HG03469 (cell line): ENCODE measurements around the gene SKA1.

Experiments
- ATAC-seq: cut with Tn5 transposase; IDR thresholded peaks from one replicate; pipeline ENCODE4 v1.9.1; 2021; ENCODE audit warnings: mild to moderate bottlenecking, moderate library complexity, moderate number of reproducible peaks; ENCODE audit not compliant: unreplicated experiment

Gene SKA1, protein sequence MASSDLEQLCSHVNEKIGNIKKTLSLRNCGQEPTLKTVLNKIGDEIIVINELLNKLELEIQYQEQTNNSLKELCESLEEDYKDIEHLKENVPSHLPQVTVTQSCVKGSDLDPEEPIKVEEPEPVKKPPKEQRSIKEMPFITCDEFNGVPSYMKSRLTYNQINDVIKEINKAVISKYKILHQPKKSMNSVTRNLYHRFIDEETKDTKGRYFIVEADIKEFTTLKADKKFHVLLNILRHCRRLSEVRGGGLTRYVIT

DNA sequence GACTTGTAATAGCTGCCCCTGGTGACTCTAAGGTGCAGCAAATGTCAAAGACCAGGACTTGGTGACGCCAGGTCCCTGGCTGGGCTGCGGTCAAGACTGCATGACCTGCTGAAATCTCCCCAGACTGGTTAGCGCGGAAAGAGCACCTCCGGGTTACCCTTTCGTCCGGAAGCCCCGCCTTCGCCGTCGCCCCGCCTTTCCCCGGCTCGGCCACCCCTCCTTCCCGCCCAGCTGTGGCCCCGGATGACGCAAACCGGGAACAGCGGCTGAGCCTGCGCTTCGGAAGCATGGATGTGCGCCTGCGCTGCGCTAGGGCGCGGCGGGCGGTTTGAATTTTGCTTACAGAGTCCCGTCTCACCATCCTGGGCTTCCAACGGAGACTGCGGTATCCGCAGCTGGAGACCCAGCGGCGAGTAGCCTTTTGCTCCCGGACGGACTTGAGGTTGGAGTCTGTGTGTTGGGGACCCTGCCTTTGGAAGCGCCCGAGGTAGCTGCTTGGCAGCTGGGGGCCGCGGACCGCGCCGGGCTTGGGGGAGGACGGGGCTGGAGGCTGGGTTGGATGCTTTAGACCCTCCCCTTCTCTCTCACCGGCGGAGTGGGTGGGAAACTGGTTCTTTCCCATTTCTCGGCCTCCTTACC, at the start of gene SKA1:
TSS of gene SKA1 (plus strand) at position 294 of the 639 bp plus-strand sequence. CDS start 785 bp downstream, outside the sequence.
- peak; percentile 76 for ATAC-seq

DNA sequence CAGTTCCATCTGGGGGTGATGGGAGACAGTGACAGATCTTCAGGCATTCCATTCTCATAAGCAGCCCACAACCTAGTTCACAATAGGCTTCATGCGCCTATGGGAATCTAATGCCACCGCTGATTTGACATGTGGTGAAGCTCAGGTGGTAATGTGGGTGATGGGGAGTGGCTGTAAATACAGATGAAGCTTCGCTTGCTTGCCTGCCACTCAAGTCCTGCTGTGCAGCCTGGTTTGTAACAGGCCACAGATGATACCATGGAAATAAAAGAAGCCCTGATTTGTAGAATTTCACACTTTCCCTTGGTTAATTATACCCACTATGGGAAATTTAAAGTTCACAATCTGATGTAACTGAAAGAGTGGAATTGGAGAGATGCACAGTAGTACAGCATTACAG, 46.9 kb upstream of the SKA1 start:
- no peak for ATAC-seq

DNA sequence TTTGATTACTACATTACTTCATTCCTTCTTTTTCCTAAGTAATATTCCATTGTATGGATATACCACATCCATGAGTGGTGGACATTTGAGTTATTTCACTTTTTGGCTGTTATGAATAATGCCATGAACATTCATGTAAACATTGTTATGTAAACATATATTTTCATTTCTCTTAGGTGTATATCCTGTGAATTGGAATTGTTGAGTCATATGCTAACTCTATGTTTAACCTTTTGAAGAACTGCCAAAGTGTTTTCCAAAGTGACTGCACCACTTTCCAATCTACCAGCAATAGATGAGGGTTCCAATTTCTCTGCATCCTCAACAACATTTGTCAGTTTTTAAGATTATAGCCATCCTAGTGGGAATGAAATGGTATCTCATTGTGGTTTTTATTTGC, 44.7 kb upstream of the SKA1 start:
- no peak for ATAC-seq

DNA sequence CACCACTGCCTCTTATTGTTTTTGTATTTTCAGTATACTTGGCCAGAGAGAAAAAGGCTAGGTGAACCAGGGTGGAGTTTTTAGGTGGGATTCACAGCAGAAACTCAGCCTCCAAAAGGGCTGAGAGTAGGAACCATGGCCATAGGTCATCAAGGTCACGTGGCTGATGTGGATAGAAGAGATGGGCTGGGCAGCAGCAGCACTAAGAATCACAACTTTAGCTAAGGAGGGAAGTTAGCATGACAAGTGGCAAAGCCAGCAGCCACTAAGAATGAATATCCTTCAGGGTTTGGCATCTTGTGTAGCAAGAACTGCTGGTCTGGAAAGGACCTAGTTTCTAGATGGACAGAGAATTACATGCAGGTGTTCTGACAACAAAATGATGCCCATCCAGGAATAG, 43.2 kb upstream of the SKA1 start:
- ATAC-seq: no peak

DNA sequence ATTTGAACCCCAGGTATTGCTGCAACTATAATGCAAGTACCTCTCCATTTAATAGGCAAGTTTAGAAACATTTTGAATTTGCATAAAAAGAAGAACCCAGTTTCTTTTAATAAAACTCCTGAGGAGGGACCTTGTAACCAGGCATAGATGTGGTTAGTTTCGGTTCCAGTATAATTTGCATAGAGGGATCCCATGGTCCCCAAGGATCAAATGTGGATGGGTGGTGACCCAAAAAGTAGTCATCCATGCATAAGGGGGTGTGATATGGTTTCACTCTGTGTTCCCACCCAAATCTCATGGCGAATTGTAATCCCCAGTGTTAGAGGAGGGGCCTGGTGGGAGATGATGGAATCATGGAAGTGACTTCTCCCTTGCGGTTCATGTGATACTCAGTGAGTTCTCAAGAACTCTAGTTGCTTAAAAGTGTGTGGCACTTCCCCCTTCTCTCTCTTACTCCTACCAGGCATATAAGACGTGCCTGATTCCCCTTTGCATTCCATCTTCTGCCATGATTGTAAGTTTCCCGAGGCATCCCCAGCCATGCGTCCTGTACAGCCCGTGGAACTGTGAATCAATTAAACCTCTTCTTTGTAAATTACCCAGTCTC, 40.2 kb upstream of the SKA1 start:
- peak; percentile 41 for ATAC-seq

DNA sequence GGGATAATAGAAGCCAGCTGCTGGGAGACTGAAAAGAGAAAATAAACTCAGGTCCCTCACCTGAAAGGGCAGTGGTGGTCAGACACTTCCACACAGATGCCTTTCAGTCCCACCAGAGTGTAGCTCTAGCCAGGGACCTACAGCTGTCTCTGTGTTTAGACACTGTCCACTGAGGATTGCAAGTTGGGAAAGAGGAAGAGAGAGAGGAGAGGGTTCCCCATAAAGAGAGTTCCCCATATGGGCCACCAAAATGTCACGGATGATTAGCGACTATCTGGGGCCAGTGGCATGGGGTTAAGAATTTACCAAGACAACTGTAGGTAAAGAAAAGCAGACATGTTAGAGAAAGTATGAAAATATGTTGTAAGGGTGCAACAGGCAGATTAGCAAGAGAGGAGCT, 36.7 kb upstream of the SKA1 start:
- ATAC-seq: no peak

DNA sequence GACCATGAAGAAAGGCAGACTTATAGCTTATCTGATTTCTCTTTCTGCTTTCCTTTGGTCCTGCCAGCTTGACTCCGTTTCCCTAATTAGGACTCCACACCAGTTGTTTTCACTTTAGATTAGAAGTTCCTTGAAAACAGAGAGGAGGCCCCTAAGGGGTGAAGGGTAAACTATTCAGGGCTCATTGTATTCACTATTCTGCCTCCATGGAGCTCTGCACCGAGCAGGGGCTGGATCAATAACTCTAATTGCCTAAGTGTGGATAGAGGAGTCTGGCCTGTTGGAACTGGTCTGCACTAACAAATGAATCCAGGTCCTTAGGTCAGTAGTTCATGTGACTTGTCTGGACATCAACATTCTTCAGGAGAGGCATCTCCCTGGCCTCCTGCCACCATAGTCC, 36.1 kb upstream of the SKA1 start:
- ATAC-seq: no peak

DNA sequence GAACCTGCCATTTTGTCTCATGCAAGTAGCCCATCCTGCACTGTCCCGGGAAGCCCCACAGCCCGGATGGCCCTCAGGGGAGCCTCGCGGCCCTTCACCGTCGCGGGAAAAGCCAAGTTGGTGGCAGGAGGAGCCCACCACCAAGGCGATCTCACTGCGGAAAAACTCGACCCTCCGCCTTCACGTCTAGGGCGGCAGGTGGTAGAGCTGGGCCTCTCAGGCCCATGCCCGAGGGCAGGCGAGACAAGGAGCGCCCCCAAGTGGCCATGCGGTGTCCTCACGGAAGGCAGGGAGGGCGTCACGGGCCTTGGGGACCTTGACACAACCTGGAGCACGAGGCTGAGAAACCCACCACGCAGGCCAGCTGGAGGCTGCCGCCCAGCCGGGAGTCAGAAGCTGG, 34.8 kb upstream of the SKA1 start:
- ATAC-seq: no peak

DNA sequence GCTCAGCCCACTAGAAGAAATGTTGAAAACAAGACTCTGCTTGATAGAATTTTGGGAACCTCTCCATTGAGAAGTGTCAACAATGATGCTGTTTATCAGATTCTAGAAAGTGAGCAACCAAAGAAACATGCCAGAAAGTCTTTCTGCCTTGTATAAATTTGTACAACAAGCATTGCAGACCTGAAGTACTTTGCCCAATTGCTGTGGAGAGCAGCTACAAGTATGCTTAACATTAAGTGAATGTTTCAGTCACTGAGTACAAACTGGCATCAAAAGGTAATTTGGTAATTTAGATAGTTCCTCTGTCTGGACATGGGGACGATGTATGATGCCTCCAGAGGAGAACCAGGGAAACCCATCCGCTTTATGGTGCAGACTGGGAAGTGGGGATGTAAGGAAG, 33.4 kb upstream of the SKA1 start:
- no peak for ATAC-seq

DNA sequence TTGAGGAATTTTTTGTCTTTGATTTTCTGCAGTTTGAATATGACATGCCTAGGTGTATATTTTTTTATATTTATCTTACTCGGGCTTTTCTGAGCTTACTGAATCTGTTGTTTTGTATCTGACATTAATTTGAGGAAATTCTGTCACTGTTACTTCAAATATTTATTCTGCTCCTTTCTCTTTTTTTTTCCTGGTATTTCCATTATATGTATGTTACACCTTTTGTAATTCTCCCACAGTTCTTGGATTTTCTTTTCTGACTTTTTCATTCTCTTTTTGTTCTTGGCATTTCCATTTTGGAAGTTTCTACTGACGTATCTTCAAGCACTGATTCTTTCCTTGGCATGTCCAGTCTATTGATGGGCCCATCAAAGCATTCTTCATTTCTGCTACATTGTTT, 24.1 kb upstream of the SKA1 start:
- no peak for ATAC-seq

DNA sequence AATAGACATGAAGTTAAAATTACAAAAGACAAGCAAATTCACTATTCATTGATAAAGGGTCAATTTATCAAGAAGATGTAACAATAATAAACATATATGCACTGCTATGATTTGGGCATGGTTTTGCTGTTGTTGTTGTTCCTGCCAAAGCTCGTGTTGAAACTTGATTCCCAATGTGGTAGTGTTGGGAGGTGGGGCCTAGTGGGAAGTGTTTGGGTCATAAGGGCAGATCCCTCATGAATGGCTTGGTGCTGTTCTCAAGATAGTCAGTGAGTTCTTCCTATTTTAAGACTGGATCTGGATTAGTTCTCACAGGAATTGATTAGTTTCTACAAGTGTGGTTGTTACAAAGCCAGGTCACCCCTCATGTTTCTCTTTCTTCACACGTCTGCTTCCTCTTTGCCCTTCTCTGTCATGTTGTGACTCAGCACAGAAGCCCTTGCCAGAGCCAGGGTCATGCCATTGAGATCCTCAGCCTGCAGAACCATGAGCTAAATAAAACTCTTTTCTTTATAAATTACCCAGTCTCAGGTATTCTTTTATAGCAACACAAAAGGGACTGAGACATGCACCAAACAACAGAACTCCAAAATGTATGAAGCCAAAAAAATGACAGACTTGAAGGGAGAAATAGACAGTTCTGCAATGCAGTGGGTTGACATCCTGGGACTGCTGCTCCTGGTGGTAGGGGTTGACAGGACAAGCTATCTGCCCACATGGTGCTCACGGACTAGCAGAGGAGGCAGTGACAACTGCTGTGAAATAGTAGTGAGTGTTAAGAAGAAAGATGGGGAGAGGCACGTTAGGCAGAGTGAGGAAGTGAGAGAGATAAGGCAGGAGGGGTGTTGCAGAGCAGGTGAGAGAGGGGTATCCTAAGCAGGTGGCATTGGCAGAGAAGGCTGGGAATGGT, 18.6 kb upstream of the SKA1 start:
- ATAC-seq: peak; percentile 68

DNA sequence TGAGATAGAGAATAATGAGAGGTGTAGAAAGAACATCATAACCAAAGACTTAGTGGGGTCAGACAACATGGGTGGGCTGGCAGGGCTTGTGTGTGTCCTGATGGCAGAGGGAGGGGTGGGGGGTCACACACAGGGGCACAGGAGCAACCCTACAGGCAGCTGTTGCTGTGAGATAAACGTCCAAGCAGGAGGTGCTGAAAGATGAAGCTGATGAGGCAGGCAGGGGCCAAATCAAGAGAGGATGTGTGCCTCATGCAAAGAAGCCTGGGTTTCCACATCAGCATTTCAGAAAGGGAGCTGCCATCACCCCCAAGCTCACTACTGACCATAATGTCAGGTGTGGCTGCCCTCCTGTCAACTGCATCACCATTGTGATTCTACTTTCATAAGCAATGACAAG, 16.0 kb upstream of the SKA1 start:
- ATAC-seq: no peak

DNA sequence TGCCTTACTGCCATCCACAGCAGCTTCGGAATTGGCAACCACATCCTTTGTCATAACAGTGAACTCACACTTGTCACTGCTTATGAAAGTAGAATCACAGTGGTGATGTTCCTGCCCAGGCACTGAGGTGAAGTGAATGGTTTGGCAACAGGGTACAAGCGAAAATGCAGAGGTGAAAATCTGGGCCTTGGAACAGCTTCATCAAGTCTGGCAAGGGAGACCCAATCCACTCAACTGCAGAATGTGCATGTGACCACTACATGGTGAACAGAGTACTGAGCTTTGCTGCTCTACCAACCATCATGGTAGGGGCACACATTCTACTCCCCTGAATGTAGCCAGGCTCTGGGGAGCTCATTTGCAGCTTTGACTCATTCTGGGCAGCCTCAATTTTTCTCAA, 15.0 kb upstream of the SKA1 start:
- ATAC-seq: no peak

DNA sequence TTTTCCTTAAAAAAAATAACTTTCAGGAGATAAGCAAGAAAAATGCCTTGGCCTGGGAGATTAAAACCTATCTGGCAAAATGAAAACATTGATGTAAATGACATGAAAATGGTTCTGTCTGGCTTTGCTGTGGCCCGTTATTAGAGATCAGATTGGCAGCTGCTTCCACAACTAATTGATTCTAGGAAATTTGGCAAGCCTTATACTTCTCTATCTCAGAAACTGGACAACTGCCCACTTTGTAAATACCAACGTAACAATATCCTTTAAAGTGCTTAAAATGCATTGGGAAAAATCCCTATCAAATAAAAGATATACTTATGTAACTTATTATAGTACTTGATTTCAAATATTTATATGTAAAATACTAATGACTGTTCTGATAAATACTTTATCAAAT, 14.2 kb upstream of the SKA1 start:
- ATAC-seq: no peak

DNA sequence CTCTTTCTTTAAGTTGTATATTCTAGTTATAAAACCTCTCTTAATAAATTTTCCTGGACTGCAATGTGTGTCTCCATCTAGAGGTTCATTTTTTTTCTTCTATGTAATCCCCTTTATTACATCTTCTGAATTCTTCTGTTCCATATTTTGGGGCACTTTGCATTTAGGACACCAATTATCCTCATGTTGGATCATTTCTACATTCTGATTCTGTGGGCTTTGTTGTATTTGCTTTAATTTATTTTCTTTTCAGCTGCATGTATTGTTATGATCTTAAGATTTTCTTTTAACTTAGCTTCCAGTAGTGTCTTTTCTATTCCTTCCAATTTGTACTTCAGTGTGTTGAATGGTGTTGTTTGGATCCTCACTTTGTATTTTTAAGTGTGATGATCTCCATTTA, 5.2 kb upstream of the SKA1 start:
- no peak for ATAC-seq

DNA sequence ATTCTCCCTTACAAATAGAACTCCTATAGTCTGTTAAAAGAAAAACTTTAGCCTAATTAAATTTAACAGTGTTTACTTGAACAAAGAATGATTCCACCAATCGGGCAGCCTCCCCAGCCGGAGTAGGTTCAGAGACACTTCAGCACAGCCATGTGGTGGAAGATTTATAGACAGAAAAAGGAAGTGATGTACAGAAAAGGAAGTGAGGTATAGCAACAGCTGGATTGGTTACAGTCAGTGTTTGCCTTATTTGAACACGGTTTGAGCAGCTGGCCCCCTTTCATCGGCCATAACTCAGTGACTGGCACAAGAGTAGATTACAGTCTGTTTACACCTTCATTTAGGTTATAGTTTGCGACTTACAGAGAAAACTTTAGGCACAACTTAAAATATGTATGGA, 2.1 kb upstream of the SKA1 start:
- no peak for ATAC-seq

DNA sequence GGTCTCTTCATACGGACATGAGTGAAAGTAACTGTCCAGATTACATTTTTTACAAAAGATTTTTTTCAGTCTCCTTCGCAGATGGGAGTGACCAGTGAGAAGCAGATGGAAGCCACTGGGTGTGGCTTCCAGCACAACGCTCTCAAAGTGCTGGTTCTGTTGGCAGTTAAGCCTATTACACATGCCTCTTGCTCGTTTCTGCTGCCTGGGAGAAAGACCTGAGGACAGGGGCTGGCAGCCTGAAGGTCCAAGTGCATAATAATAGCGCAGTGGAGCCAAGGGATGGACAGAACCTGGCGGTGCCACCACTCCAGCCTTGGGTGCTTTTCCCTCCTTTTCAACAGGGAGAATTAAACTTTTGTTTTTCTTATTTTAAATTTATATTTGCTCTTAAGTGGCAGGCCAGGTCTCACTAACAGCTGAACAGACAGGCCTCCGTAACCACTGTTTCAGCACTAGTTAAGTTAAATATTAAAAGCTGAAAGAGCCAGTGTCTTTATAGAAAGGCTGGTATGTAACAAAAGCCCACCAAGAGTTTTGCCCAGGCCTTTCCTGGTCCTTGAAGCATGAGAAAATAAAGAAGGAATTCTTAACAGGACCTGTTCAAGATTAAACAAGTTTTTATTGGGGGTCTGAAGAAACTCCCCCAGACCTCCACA, 1.2 kb upstream of the SKA1 start:
- no peak for ATAC-seq

DNA sequence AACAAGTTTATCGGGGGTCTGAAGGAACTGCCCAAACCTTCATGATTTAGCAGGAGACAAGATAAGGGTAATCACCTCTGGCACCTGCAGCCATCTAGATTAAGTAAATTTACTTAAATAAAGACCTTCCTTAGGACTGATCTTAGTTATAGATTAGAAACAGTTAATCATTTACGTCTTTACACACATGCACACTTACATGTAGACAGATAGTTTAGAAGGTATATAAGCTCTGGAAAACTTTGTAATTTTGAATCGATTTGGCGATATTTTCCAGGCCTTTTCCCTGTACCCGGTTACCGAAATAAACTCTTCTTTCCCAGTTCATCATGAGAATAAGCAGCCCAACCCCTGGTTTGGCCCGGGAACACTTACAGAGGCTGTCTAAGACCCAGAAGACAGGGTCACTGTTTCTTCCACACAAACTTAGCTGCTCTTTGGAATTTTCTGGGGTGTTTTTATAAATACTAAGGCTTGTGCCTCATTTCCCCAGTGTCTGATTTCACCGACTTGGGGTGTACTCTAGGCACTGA, 560 bp upstream of the SKA1 start:
- ATAC-seq: no peak

DNA sequence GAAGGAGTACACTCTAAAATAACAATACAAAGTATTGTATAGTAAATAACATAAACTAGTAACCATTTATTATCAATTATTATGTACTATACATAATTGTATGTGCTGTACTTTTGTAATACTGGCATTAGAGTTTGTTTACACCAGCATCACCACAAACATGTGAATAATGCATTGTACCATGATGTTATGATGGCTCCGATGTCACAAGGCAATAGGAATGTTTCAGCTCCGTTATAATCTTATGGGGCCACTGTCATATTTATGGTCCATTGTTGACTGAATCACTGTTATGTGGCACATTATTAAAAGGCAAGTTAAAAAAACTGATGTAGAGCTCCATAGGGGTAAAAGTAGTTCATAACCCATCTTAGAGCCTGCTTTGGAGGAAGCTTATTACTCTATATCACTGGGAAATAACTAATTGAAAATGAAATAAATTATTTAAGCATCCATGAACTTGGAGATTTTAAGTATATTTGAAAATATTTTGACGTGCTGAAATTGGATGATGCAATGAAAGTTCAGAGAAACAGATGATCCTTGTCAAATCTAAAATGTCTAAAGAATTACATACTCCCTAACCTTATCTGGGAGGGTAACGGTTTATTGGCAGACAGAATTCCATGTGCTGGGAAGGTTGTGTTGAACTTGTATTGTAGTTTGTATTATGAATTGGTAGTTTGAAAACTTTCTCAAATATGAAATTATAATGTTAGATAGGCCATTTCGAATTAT, 2.4 kb downstream of the SKA1 start:
- no peak for ATAC-seq

DNA sequence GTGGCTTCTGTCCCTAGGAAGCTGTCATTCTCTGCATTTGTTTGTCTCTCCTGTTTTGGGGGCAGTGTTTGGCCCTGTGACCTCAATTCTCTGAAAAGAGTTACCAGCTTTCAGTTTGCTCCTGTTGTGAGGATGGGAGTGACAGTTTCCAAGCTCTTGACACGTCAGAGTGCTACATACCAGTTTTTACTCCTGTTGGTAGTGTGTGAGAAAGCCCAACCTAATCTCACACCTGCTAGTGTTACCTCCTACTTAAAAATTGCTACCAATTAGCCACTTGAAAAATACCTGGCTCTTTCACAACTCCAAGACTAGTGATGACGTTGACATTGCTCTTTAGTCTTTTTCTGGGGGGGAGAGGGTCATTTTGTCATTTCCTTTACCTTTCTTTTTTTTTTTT, 14.1 kb downstream of the SKA1 start:
- no peak for ATAC-seq
